HepG2 (cell line): ENCODE data around the gene PRSS53. TPM values are rescaled to one million over a fixed set of nuclear protein-coding genes. Genes with fewer than 3 reads are reported as not detected.

Source experiments
- ARHGAP35 ChIP-seq: sonication (generic); formaldehyde crosslinking; IDR thresholded peaks from 2 replicates; pipeline ENCODE4 v1.9.0; 2022; ENCODE audit warnings: mild to moderate bottlenecking, inconsistent platforms, moderate library complexity, missing genetic modification reagents, borderline replicate concordance
- ELF1 ChIP-seq: sonication (generic); formaldehyde crosslinking; IDR thresholded peaks from 2 replicates; pipeline ENCODE4 v1.4.0; 2020; ENCODE audit warnings: missing genetic modification reagents
- FOXC1 ChIP-seq: sonication (generic); formaldehyde crosslinking; IDR thresholded peaks from 2 replicates; pipeline ENCODE4 v1.8.0; 2022; ENCODE audit warnings: mild to moderate bottlenecking, missing genetic modification reagents, borderline replicate concordance
- FOXJ3 ChIP-seq: sonication (generic); formaldehyde crosslinking; IDR thresholded peaks from 2 replicates; pipeline ENCODE4 v1.4.0; 2020; ENCODE audit warnings: missing genetic modification reagents, mild to moderate bottlenecking, borderline replicate concordance
- FOXK1 ChIP-seq: sonication (generic); formaldehyde crosslinking; IDR thresholded peaks from 2 replicates; pipeline ENCODE4 v1.4.0; 2020; ENCODE audit warnings: low read depth, missing genetic modification reagents, borderline replicate concordance
- MAFF ChIP-seq: IDR thresholded peaks from 2 replicates; pipeline ENCODE4 v1.6.1; 2011; ENCODE audit warnings: low read depth, low read length, improper control_type of control experiment
- POLR2AphosphoS2 ChIP-seq: IDR thresholded peaks from 2 replicates; pipeline ENCODE4 v1.6.1; 2011; ENCODE audit warnings: low read depth, low read length, improper control_type of control experiment
- RFX5 ChIP-seq: IDR thresholded peaks from 2 replicates; pipeline ENCODE4 v1.6.1; 2011; ENCODE audit warnings: low read depth, low read length, improper control_type of control experiment
- SNAPC4 ChIP-seq: sonication (generic); formaldehyde crosslinking; IDR thresholded peaks from 2 replicates; pipeline ENCODE4 v1.4.0; 2020; ENCODE audit warnings: mild to moderate bottlenecking, missing genetic modification reagents
- SRSF4 ChIP-seq: fragments of 200-400 bp; formaldehyde crosslinking; IDR thresholded peaks from one replicate; pipeline ENCODE4 v1.6.1; 2018; ENCODE audit warnings: mild to moderate bottlenecking, low read depth, low read length, moderate library complexity; ENCODE audit not compliant: poor library complexity, severe bottlenecking
- TSC22D2 ChIP-seq: sonication (generic); formaldehyde crosslinking; IDR thresholded peaks from 2 replicates; pipeline ENCODE4 v1.5.1; 2020; ENCODE audit warnings: missing genetic modification reagents, mild to moderate bottlenecking, borderline replicate concordance
- U2AF1 ChIP-seq: fragments of 200-400 bp; formaldehyde crosslinking; optimal IDR thresholded peaks from 2 replicates; pipeline ENCODE3; 2017; ENCODE audit warnings: mild to moderate bottlenecking, low read depth, low read length
- ZFP36L1 ChIP-seq: sonication (generic); formaldehyde crosslinking; IDR thresholded peaks from 2 replicates; pipeline ENCODE4 v1.8.0; 2022; ENCODE audit warnings: mild to moderate bottlenecking, missing genetic modification reagents, moderate library complexity
- ZFP90 ChIP-seq: sonication (generic); formaldehyde crosslinking; IDR thresholded peaks from 2 replicates; pipeline ENCODE4 v1.8.0; 2022; ENCODE audit warnings: missing genetic modification reagents, mild to moderate bottlenecking, inconsistent platforms, borderline replicate concordance
- ZNF34 ChIP-seq: sonication (generic); formaldehyde crosslinking; IDR thresholded peaks from 2 replicates; pipeline ENCODE4 v1.4.0; 2020; ENCODE audit warnings: mild to moderate bottlenecking, missing genetic modification reagents, borderline replicate concordance
- ZNF552 ChIP-seq: sonication (generic); formaldehyde crosslinking; IDR thresholded peaks from 2 replicates; pipeline ENCODE4 v1.9.0; 2022; ENCODE audit warnings: missing genetic modification reagents, mild to moderate bottlenecking, borderline replicate concordance
- ZNF616 ChIP-seq: sonication (generic); formaldehyde crosslinking; IDR thresholded peaks from 2 replicates; pipeline ENCODE4 v1.5.0; 2020; ENCODE audit warnings: low read depth, mild to moderate bottlenecking, missing genetic modification reagents
- polyA plus RNA-seq, 8 experiments: library from polyadenylated mRNA; depleted of rRNA in 3 of 8; stranded (reverse) in 7 of 8; unstranded in 1 of 8; fragments of >200 nt; fragmentation: Illumina TruSeq in 4 of 8; extraction: Trizol in 4 of 8; gene quantifications; 2 replicates each; pipeline versions ENCODE4 v1.2.1 to v1.2.3, GENCODE V29; 2011 to 2016; ENCODE audit warnings: low read depth in 4 of 8, missing spikeins in 1 of 8, mixed read lengths in 1 of 8; ENCODE audit not compliant: insufficient read depth in 1 of 8
- total RNA-seq, 5 experiments: library from RNA; depleted of rRNA; stranded (reverse); fragments of >200 nt; fragmentation: Illumina TruSeq; extraction: Trizol; gene quantifications; 2 replicates each; pipeline ENCODE4 v1.2.3, GENCODE V29; 2016; ENCODE audit warnings: low read depth in 1 of 5
- TF ChIP-seq, protein P1 (sequence below): IDR thresholded peaks from 2 replicates; pipeline ENCODE4 v1.4.0; 2020; ENCODE audit warnings: mild to moderate bottlenecking, missing genetic modification reagents

Gene PRSS53
- total and polyA plus RNA-seq, 2 of the 13 experiments (the other 11 are each of a cell fraction or from before 2014, with no cell fraction given) = 2.2 to 7.4 TPM

GRCh38 chr16:31105677-31106213, 17.0 kb upstream of the PRSS53 start (continued):
- TF ChIP-seq TSC22D2 (CRISPR knock-in tag) (peak; percentile 88; the same call in 1 of the 2 replicates), FOXJ3 (CRISPR knock-in tag) (peak; percentile 54), POLR2AphosphoS2 (no peak), MAFF (no peak), ZFP36L1 (CRISPR knock-in tag) (peak; percentile 99), ZNF616 (CRISPR knock-in tag) (peak; percentile 95), FOXK1 (CRISPR knock-in tag) (peak; percentile 94), RFX5 (0 out of 2 replicates have a peak, but pooled peaks have one; percentile 31), U2AF1 (peak; percentile 39), FOXC1 (CRISPR knock-in tag) (peak; percentile 99), ELF1 (CRISPR knock-in tag) (peak; percentile 68), ZNF552 (peak; percentile 95), SNAPC4 (CRISPR knock-in tag) (peak; percentile 91), SRSF4 (no peak), ZNF34 (CRISPR knock-in tag) (peak; percentile 73; the same call in 1 of the 2 replicates), ZFP90 (CRISPR knock-in tag) (peak; percentile 89), ARHGAP35 (CRISPR knock-in tag) (peak; percentile 98)
- TF ChIP-seq, protein P1, sequence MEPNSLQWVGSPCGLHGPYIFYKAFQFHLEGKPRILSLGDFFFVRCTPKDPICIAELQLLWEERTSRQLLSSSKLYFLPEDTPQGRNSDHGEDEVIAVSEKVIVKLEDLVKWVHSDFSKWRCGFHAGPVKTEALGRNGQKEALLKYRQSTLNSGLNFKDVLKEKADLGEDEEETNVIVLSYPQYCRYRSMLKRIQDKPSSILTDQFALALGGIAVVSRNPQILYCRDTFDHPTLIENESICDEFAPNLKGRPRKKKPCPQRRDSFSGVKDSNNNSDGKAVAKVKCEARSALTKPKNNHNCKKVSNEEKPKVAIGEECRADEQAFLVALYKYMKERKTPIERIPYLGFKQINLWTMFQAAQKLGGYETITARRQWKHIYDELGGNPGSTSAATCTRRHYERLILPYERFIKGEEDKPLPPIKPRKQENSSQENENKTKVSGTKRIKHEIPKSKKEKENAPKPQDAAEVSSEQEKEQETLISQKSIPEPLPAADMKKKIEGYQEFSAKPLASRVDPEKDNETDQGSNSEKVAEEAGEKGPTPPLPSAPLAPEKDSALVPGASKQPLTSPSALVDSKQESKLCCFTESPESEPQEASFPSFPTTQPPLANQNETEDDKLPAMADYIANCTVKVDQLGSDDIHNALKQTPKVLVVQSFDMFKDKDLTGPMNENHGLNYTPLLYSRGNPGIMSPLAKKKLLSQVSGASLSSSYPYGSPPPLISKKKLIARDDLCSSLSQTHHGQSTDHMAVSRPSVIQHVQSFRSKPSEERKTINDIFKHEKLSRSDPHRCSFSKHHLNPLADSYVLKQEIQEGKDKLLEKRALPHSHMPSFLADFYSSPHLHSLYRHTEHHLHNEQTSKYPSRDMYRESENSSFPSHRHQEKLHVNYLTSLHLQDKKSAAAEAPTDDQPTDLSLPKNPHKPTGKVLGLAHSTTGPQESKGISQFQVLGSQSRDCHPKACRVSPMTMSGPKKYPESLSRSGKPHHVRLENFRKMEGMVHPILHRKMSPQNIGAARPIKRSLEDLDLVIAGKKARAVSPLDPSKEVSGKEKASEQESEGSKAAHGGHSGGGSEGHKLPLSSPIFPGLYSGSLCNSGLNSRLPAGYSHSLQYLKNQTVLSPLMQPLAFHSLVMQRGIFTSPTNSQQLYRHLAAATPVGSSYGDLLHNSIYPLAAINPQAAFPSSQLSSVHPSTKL (CRISPR knock-in tag) = peak; percentile 97
